Measurements from ENCODE around the gene SERPINA3. TPM values are rescaled to one million over a fixed set of nuclear protein-coding genes. Genes with fewer than 3 reads are reported as not detected.

SERPINA3 gene
- total RNA-seq, 1 experiment from 2014 or later: 0.17 TPM

- BruUV-seq (replicated peaks): no TSS peak
- Histone ChIP-seq H3K4me1 (ENCODE audit: insufficient read depth, low read length, poor library complexity, severe bottlenecking) (no peaks in the 10 kb centered on the region), H3K4me3 (ENCODE audit: low read depth, low read length, poor library complexity, severe bottlenecking) (no peak overlapping the region), H3K9me3 (ENCODE audit: low read depth, low read length, poor library complexity, severe bottlenecking) (no peaks in the 10 kb centered on the region), H3K27ac (ENCODE audit: low read depth, low read length, poor library complexity, severe bottlenecking) (no peak overlapping the region), H3K27me3 (replicated peaks; ENCODE audit: insufficient read depth, low read depth, low read length, poor library complexity) (no peaks in the 10 kb centered on the region), H3K36me3 (ENCODE audit: insufficient read depth, low read length, poor library complexity, severe bottlenecking) (no peaks in the 10 kb centered on the region)
- intact Hi-C loops (cut with micrococcal nuclease; ENCODE audit: unreplicated experiment): no loop called here
- TF ChIP-seq CTCF (conservative IDR thresholded peaks at IDR 0.05; ENCODE audit: low read depth, low read length) (no peak), EZH2 (IDR thresholded peaks at IDR 0.05; ENCODE audit: borderline replicate concordance, low read depth, low read length, poor library complexity, severe bottlenecking) (no peak)
- POLR2A ChIA-PET (ENCODE audit: low non-redundant PET): no interaction called here
- no peak for DNase-seq (ENCODE audit: low spot score)
- CTCF ChIA-PET: no interaction called here
Observed at GRCh38 chr14:94660306-94660946, 48.2 kb downstream of the SERPINA3 start.

GRCh38 chr14:94663538-94663937 lies 51.3 kb downstream of the SERPINA3 start:
- Histone ChIP-seq H3K9me3 (ENCODE audit: low read depth, low read length, poor library complexity, severe bottlenecking) (no peaks in the 10 kb centered on the region), H3K4me3 (ENCODE audit: low read depth, low read length, poor library complexity, severe bottlenecking) (no peak overlapping the region), H3K27ac (ENCODE audit: low read depth, low read length, poor library complexity, severe bottlenecking) (no peak overlapping the region), H3K27me3 (replicated peaks; ENCODE audit: insufficient read depth, low read depth, low read length, poor library complexity) (no peaks in the 10 kb centered on the region), H3K36me3 (ENCODE audit: insufficient read depth, low read length, poor library complexity, severe bottlenecking) (no peaks in the 10 kb centered on the region), H3K4me1 (ENCODE audit: insufficient read depth, low read length, poor library complexity, severe bottlenecking) (no peaks in the 10 kb centered on the region)
- CTCF ChIA-PET: no interaction called here
- intact Hi-C loops (cut with micrococcal nuclease; ENCODE audit: unreplicated experiment): no loop called here
- POLR2A ChIA-PET (ENCODE audit: low non-redundant PET): no interaction called here
- no TSS peak for BruUV-seq (replicated peaks)
- TF ChIP-seq CTCF (conservative IDR thresholded peaks at IDR 0.05; ENCODE audit: low read depth, low read length) (no peak), EZH2 (IDR thresholded peaks at IDR 0.05; ENCODE audit: borderline replicate concordance, low read depth, low read length, poor library complexity, severe bottlenecking) (no peak)
- DNase-seq (ENCODE audit: low spot score): no peak

- H3K4me1 ChIP-seq (ENCODE audit: insufficient read depth, low read length, poor library complexity, severe bottlenecking): no peaks in the 10 kb centered on the region
- no peaks in the 10 kb centered on the region for H3K36me3 ChIP-seq (ENCODE audit: insufficient read depth, low read length, poor library complexity, severe bottlenecking)
- CTCF ChIA-PET: no interaction called here
- BruUV-seq (replicated peaks): no TSS peak
- TF ChIP-seq CTCF (conservative IDR thresholded peaks at IDR 0.05; ENCODE audit: low read depth, low read length): no peak
- no peak overlapping the region for H3K27ac ChIP-seq (ENCODE audit: low read depth, low read length, poor library complexity, severe bottlenecking)
- no peaks in the 10 kb centered on the region for H3K27me3 ChIP-seq (replicated peaks; ENCODE audit: insufficient read depth, low read depth, low read length, poor library complexity)
- H3K4me3 ChIP-seq (ENCODE audit: low read depth, low read length, poor library complexity, severe bottlenecking): no peak overlapping the region
- POLR2A ChIA-PET (ENCODE audit: low non-redundant PET): no interaction called here
- DNase-seq (ENCODE audit: low spot score): no peak
- intact Hi-C loops (cut with micrococcal nuclease; ENCODE audit: unreplicated experiment): no loop called here
- H3K9me3 ChIP-seq (ENCODE audit: low read depth, low read length, poor library complexity, severe bottlenecking): no peaks in the 10 kb centered on the region
Observed at GRCh38 chr14:94663965-94664704, 51.9 kb downstream of the SERPINA3 start.
